RWPE1 (cell line): ENCODE measurements around the gene PMM1.

ENCODE experiments used
- CTCF ChIA-PET: fragments of 350-600 bp; sonication (Branson Sonifier 250); formaldehyde crosslinking; extraction: SDS; loops from one replicate; lab custom pipeline; 2021; lab: Yijun Ruan, JAX
- POLR2A ChIA-PET: fragments of 400-600 bp; formaldehyde crosslinking; extraction: SDS; loops from one replicate; lab custom pipeline; 2020; ENCODE audit warnings: antibody characterized with exemption; ENCODE audit not compliant: low non-redundant PET; lab: Yijun Ruan, JAX
- DNase-seq: peaks from one replicate; pipeline ENCODE4 v3.0.0; 2012; ENCODE audit warnings: low spot score
- H3K27ac ChIP-seq: fragments of 450-650 bp; 2 replicates; pipeline ENCODE4 v1.5.1; 2017
- TF ChIP-seq, protein P1 (sequence below): fragments of 450-650 bp; conservative IDR thresholded peaks from 2 replicates; pipeline ENCODE4 v1.5.1; 2017; ENCODE audit warnings: low read depth, mild to moderate bottlenecking

Gene PMM1

DNA sequence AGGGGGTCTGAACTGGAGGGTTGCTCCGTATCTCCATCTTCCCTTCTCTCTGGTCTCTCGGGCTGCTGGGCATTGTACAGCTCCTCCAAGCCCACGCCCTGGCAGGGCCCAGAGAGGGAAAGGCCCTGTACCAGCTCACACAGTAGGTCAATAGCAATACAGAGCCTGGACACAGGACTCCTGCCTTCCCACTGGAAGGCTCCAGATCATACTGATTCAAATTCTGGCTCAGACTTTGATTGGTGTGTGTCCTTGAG lies 22.2 kb downstream of the PMM1 start:
- ChIA-PET CTCF (no interaction called here), POLR2A (no interaction called here)
- no peak overlapping the region for H3K27ac ChIP-seq
- TF ChIP-seq, protein P1, sequence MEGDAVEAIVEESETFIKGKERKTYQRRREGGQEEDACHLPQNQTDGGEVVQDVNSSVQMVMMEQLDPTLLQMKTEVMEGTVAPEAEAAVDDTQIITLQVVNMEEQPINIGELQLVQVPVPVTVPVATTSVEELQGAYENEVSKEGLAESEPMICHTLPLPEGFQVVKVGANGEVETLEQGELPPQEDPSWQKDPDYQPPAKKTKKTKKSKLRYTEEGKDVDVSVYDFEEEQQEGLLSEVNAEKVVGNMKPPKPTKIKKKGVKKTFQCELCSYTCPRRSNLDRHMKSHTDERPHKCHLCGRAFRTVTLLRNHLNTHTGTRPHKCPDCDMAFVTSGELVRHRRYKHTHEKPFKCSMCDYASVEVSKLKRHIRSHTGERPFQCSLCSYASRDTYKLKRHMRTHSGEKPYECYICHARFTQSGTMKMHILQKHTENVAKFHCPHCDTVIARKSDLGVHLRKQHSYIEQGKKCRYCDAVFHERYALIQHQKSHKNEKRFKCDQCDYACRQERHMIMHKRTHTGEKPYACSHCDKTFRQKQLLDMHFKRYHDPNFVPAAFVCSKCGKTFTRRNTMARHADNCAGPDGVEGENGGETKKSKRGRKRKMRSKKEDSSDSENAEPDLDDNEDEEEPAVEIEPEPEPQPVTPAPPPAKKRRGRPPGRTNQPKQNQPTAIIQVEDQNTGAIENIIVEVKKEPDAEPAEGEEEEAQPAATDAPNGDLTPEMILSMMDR = no peak
- no peak for DNase-seq

DNA sequence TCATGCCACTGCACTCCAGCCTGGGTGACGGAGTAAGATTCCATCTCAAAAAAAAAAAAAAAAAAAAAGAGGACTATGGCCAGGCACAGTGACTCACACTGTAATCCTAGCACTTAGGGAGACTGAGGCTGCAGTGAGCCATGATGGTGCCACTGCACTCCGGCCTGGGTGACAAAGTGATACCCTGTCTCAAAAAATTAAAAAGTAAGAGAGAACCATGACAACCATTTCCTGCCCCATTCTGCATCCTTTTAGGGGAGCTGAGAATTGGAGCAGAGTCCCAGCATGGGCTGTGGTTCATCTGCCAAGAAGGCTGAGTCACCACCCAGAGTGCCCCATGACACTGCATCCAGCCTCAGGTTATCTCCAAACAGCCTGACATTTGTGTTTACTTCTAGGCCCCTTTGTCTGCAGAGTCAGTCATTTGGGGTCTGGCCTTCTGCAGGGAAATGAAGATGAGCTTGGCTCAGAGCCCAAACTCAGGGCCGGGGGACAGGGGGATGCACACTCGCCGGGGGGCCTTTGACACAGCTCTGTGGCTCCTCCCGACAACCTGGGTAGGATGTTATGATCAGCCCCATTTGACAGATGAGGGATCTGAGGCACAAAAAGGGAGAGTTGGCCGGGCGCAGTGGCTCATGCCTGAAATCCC lies 24.1 kb downstream of the PMM1 start:
- TF ChIP-seq, protein P1 = no peak
- peak overlapping the region; percentile 69 for H3K27ac ChIP-seq
- peak; percentile 69 for DNase-seq
- ChIA-PET POLR2A (interaction anchor here (0.7 kb wide), 1 partner anchor 24 kb away, joined by 3 read pairs; no protein-coding TSS in a partner anchor), CTCF (interaction anchor here (0.8 kb wide), 1 partner anchor 22 kb away, joined by 3 read pairs; no protein-coding TSS in a partner anchor)

DNA sequence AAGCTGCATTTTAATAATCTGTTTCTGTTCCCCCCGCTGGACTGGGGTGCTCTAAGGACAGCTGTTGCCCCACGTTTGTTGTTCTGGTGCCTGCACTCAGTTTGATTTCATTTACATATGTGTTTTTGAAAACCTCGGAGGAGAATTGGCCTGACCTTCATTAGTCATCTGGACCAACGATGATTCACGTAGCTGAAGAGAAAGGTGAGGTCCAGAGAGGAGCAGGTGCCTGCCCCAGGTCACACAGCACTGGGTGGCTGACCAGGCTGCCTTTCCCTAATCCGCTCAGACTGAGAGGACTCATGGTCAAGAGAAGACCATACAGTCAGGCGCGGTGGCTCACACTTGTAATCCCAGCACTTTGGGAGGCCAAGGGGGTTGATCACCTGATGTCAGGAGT lies 25.1 kb downstream of the PMM1 start:
- H3K27ac ChIP-seq = peak overlapping the region; percentile 69
- POLR2A ChIA-PET = no interaction called here
- CTCF ChIA-PET = no interaction called here
- TF ChIP-seq, protein P1 = no peak
- DNase-seq = peak; percentile 12

DNA sequence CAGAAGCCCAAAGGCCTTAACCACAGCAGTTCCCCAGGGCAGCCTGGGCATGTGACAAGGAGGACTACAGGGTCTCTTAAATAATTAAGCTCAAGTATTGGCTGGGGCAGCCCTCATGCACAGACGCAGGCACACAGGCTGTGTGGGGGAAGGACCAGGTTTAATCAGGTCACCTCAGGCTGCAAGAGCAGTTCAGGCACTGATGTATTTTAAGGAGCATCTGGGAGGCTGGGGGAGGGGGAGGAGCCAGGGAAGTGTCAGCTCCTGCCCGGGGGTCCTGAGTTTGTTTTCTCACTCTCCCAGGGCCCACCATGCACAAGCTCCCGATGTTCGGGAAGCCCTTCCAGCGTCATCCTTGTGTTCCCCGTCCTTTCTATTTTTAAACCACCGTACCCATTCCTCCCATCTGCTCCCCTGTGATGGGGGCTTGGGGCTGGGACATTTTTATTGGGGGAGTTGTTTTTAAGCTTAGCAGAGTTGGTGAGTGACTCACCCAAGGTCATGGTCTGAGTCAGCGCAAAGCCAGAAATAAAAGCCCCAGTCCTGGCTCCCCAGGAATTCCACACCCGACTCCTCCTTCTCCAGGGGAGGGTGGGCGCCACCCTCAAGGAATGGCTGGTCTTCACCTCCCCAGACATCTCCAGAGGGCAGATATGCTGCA lies 26.5 kb downstream of the PMM1 start:
- peak; percentile 48 for DNase-seq
- TF ChIP-seq, protein P1 = no peak
- ChIA-PET POLR2A (no interaction called here), CTCF (no interaction called here)
- peak overlapping the region; percentile 10 for H3K27ac ChIP-seq

DNA sequence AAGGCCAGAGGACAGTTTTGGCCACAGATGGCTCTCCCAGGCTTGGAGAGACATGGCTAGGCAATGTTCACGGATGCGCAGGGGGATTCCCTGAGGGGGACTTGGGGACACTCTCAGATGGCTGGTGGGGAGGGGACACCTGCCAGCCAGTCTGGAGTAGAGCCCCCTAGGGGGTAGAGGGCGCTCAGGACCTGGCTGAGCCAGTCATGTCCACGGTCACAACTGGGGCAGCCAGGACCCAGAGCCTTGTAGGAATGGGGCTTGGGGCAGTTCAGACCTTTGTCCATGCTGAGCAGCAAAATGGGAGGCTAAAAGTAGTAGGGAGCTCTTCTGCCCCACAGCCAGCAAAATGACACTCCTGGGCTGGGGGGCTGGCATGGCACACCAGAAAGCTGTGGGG lies 27.2 kb downstream of the PMM1 start:
- ChIA-PET POLR2A (no interaction called here), CTCF (no interaction called here)
- H3K27ac ChIP-seq = peak overlapping the region; percentile 10
- TF ChIP-seq, protein P1 = no peak
- no peak for DNase-seq

DNA sequence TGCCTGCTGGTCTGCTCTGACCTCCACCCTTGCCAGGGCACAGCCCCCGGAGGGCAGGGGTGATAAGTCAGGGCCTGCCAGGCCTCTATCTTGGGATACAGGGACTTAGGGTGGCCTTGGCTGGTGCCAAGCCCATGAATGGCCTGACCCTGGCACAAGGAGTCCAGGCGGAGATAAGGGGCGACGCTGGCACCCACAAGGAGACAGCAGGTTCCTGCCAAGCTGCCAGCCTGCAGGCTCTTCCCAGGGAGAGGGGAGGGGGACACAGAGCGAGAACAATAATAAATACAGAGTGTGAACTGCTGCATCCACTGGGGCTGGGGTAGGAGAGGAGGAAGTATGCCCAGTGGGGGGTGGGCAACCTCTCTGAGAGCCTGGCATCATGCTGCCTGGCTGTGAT lies 27.9 kb downstream of the PMM1 start:
- ChIA-PET CTCF (no interaction called here), POLR2A (no interaction called here)
- no peak overlapping the region for H3K27ac ChIP-seq
- TF ChIP-seq, protein P1 = no peak
- no peak for DNase-seq
